Skeletal muscle tissue (tissue), 4 donors: ENCODE results near the gene ADAP1. TPM values are rescaled to one million over a fixed set of nuclear protein-coding genes. Genes with fewer than 3 reads are reported as not detected.
"Not testable (repeated sequence)": the region's sequence is repeated elsewhere in the genome, so short reads cannot be mapped to it uniquely, and the experiment has no call there.

Experiments
- H3K27ac ChIP-seq: one replicate; pipeline ENCODE4 v1.7.0; 2013; ENCODE audit warnings: mild to moderate bottlenecking, low read depth, low read length, inconsistent platforms
- H3K27me3 ChIP-seq, 3 donors: one replicate each; pipeline ENCODE4 v1.7.0; 2013; ENCODE audit warnings: low read length in 3 of 3; ENCODE audit not compliant: control insufficient read depth in 3 of 3, insufficient read depth in 3 of 3
- H3K36me3 ChIP-seq, 3 donors: one replicate each; pipeline ENCODE4 v1.7.0; 2013; ENCODE audit warnings: low read length in 3 of 3; ENCODE audit not compliant: control insufficient read depth in 3 of 3, insufficient read depth in 3 of 3
- H3K4me1 ChIP-seq, 3 donors: one replicate each; pipeline ENCODE4 v1.7.0; 2013; ENCODE audit warnings: low read length in 3 of 3, mild to moderate bottlenecking in 3 of 3; ENCODE audit not compliant: control insufficient read depth in 3 of 3, insufficient read depth in 3 of 3
- H3K4me3 ChIP-seq, 3 donors: one replicate each; pipeline ENCODE4 v1.7.0; 2013; ENCODE audit warnings: low read length in 3 of 3
- H3K9ac ChIP-seq, 3 donors: one replicate each; pipeline ENCODE4 v1.7.0; 2013; ENCODE audit warnings: low read length in 3 of 3, mild to moderate bottlenecking in 3 of 3, moderate library complexity in 2 of 3, low read depth in 1 of 3
- H3K9me3 ChIP-seq, 3 donors: one replicate each; pipeline ENCODE4 v1.7.0; 2013; ENCODE audit warnings: low read length in 3 of 3; ENCODE audit not compliant: control insufficient read depth in 3 of 3
- total RNA-seq: library from RNA; depleted of rRNA; stranded (reverse); fragments of >200 nt; gene quantifications from one replicate; pipeline ENCODE4 v1.2.3, GENCODE V29; 2014
- donor health status: Osteomylitis.

Gene ADAP1
- total RNA-seq, 1 donor from 2014 or later: 1.0 TPM

- no peak overlapping the region for H3K9ac ChIP-seq
- no peaks in the 10 kb centered on the region for H3K36me3 ChIP-seq
- H3K9me3 ChIP-seq: no peaks in the 10 kb centered on the region
- peaks cover 20 to 38% (median 29%) of the 10 kb centered on the region in 3 donors for H3K27me3 ChIP-seq
- no peak overlapping the region for H3K27ac ChIP-seq
- no peaks in the 10 kb centered on the region for H3K4me1 ChIP-seq
- H3K4me3 ChIP-seq: no peak overlapping the region
Observed at GRCh38 chr7:947391-948210, 6.9 kb downstream of the ADAP1 start.

- Histone ChIP-seq H3K4me1 (no peaks in the 10 kb centered on the region), H3K36me3 (no peaks in the 10 kb centered on the region), H3K9ac (no peak overlapping the region), H3K4me3 (no peak overlapping the region), H3K9me3 (no peaks in the 10 kb centered on the region), H3K27ac (no peak overlapping the region), H3K27me3 (peaks cover 13 to 31% (median 22%) of the 10 kb centered on the region in 3 donors)
Observed at GRCh38 chr7:946256-946996, 8.1 kb downstream of the ADAP1 start.

GRCh38 chr7:945556-946255 is 8.8 kb downstream of the ADAP1 start:
- H3K4me3 ChIP-seq: no peak overlapping the region
- H3K27ac ChIP-seq: no peak overlapping the region
- H3K4me1 ChIP-seq: no peaks in the 10 kb centered on the region
- no peaks in the 10 kb centered on the region for H3K36me3 ChIP-seq
- H3K9ac ChIP-seq: no peak overlapping the region
- no peaks in the 10 kb centered on the region for H3K9me3 ChIP-seq
- peaks cover 13 to 31% (median 22%) of the 10 kb centered on the region in 3 donors for H3K27me3 ChIP-seq

- no peaks in the 10 kb centered on the region for H3K36me3 ChIP-seq
- H3K4me1 ChIP-seq: no peaks in the 10 kb centered on the region
- no peaks in the 10 kb centered on the region for H3K9me3 ChIP-seq
- no peak overlapping the region for H3K27ac ChIP-seq
- peaks cover 13 to 34% (median 22%) of the 10 kb centered on the region in 3 donors for H3K27me3 ChIP-seq
- H3K9ac ChIP-seq: no peak overlapping the region
- no peak overlapping the region for H3K4me3 ChIP-seq
Observed at GRCh38 chr7:945147-945555, 9.3 kb downstream of the ADAP1 start.

GRCh38 chr7:944744-945143 is 9.7 kb downstream of the ADAP1 start:
- Histone ChIP-seq H3K9me3 (no peaks in the 10 kb centered on the region), H3K4me1 (no peaks in the 10 kb centered on the region), H3K4me3 (no peak overlapping the region), H3K27ac (no peak overlapping the region), H3K27me3 (peaks cover 13 to 36% (median 23%) of the 10 kb centered on the region in 3 donors), H3K36me3 (no peaks in the 10 kb centered on the region), H3K9ac (no peak overlapping the region)

- not testable (repeated sequence) for H3K27ac ChIP-seq, H3K9me3 ChIP-seq, H3K36me3 ChIP-seq, H3K4me1 ChIP-seq, H3K9ac ChIP-seq, H3K4me3 ChIP-seq
- H3K27me3 ChIP-seq: peaks cover 4 to 30% (median 16%) of the 10 kb centered on the region in 3 donors
Observed at GRCh38 chr7:943793-944192, 10.7 kb downstream of the ADAP1 start.

- H3K4me1 ChIP-seq: no peaks in the 10 kb centered on the region
- no peaks in the 10 kb centered on the region for H3K9me3 ChIP-seq
- H3K36me3 ChIP-seq: no peaks in the 10 kb centered on the region
- H3K4me3 ChIP-seq: no peak overlapping the region
- H3K27me3 ChIP-seq: peaks cover 0 to 21% (median 20%) of the 10 kb centered on the region in 3 donors
- no peak overlapping the region for H3K27ac ChIP-seq
- H3K9ac ChIP-seq: no peak overlapping the region
Observed at GRCh38 chr7:940599-941408, 13.7 kb downstream of the ADAP1 start.

- Histone ChIP-seq H3K27me3 (peaks cover 0 to 26% (median 15%) of the 10 kb centered on the region in 3 donors), H3K9me3 (no peaks in the 10 kb centered on the region), H3K4me3 (no peak overlapping the region), H3K4me1 (no peaks in the 10 kb centered on the region), H3K9ac (no peak overlapping the region), H3K27ac (no peak overlapping the region), H3K36me3 (no peaks in the 10 kb centered on the region)
Observed at GRCh38 chr7:939843-940242, 14.6 kb downstream of the ADAP1 start.

- Histone ChIP-seq H3K9ac (no peak overlapping the region), H3K27me3 (peaks cover 0 to 30% (median 21%) of the 10 kb centered on the region in 3 donors), H3K27ac (no peak overlapping the region)
Observed at GRCh38 chr7:938546-939185, 15.8 kb downstream of the ADAP1 start.

More at GRCh38 chr7:938546-939185, 15.8 kb downstream of the ADAP1 start:
- Histone ChIP-seq H3K4me3 (no peak overlapping the region), H3K36me3 (no peaks in the 10 kb centered on the region), H3K9me3 (no peaks in the 10 kb centered on the region), H3K4me1 (no peaks in the 10 kb centered on the region)
